Measurements from ENCODE around the gene ODC1.

ODC1 gene

DNA sequence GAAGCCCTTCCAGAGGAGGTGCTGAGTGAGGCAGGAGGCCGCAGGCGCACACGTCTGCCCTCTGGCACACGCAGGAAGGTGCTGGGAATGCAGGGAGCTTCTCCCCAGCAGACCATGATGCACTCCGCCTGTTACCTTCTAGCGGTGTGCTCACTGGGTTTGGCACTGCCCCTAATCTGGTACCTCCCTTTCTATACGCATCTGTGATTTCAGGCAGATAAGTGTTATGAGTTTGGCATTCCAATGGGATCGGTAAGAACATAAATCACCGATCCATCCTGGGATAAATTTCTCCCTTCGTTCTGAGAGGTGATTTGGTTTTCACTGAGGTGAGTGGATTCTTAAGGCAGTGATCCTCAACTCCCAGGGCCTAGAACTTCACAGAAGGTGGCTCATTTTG lies 34.6 kb downstream of the ODC1 start:
- DNase-seq: no peak

DNA sequence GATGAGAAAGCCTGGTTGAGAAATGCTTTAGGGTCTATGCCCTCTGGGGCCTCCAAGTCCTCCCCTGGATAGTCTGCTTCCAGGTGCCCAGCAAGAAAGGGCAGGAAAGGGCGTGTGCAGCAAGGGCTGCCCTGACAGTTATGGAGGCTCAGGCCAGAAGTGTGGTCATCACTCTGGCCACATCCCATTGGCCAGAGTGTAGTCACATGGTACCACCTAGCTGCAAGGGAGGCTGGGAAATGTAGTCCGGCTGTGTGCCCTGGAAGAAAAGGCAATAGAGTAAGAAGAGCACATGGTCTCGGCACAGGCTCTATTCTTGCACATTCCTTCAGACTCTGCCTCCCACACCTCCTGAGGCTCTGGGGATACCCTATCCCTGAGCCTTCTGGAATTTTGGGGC lies 35.7 kb downstream of the ODC1 start:
- DNase-seq: peak in 1 of 2 donors; percentile 47

DNA sequence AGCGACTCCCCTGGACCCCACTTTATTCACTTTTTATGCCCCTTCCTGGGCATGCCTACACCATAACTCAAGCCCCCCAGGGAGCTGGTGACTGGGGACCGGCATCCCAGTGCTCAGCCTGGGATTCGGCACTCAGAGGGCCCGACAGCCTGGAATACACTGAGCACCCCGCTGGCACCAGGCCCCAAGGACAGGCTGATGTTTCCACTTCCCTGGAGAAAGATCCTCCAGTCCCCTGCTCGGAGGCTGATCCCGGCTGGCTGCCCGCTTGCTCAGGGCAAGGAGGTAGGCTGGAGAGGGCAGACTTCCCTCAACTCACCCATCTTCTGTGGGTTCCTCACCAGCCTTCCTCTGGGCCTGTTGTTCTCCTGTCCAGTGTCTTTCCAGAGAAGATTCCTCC lies 36.6 kb downstream of the ODC1 start:
- no peak for DNase-seq

DNA sequence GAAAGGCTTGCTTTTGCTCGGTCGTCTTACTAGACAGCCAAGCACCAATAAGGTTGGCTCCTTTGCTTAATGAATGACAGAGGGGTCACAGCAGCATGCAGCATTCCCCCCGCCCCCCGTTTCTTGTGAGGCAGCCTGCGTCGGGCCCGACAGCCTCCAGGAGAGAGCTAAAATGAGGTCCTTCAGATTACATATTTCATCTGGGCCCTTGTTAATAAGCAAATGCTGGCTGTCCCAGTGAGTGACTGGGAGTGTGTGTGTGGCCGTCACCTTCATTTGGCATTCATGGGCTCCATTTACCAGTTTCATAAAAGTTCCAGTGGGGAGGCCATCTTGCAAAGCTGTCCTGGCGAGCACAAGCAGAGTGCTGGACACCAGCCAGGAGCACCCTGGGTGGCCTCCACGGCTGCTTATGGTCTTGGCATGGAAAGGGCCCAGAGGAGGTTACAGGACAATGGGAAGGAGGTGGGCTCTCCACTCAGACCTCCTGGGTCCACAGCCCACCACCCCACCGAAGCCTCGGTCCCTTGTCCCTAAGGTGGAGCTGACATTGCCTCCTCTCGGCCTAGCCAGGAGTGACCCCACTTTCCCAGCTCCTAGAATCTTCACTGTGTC lies 37.2 kb downstream of the ODC1 start:
- no peak for DNase-seq

DNA sequence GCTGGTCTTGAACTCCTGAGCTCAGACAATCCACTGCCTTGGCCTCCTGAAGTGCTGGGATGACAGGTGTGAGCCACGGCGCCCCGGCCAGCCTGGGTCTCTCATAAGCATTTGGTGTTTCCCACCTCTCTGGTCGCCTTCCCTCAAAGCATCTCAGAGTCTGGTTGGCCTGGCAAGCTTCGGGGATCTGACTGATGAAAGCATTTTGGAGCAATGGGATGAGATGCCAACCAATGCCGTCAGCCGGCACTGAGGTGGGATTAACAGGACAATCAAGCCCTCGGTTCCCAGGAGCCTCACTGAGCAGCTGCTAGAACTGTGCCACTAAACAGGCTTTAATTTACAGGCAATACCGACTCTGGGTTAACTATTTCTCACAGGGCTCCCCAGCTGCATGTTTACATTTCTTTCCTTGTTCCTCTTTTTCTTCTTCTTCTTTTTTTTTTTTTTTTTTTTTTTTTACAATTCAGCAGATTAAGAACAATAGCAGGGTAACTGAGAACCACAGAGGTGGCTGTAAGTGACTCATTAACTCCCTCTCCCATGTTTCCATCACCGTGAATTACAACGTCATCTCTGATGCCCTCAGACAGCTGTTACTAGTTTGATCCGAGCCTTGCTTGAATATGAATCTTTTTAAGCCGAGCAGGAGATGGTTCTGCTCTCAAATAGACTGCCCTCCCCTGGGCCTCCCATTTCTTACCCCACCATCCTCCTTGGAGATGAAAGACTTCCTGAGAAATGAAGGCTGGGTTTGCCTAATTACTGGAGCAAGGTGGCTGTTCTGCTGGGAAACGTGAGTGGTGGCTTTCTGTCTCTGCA lies 37.9 kb downstream of the ODC1 start:
- peak; percentile 48 to 49 for DNase-seq

DNA sequence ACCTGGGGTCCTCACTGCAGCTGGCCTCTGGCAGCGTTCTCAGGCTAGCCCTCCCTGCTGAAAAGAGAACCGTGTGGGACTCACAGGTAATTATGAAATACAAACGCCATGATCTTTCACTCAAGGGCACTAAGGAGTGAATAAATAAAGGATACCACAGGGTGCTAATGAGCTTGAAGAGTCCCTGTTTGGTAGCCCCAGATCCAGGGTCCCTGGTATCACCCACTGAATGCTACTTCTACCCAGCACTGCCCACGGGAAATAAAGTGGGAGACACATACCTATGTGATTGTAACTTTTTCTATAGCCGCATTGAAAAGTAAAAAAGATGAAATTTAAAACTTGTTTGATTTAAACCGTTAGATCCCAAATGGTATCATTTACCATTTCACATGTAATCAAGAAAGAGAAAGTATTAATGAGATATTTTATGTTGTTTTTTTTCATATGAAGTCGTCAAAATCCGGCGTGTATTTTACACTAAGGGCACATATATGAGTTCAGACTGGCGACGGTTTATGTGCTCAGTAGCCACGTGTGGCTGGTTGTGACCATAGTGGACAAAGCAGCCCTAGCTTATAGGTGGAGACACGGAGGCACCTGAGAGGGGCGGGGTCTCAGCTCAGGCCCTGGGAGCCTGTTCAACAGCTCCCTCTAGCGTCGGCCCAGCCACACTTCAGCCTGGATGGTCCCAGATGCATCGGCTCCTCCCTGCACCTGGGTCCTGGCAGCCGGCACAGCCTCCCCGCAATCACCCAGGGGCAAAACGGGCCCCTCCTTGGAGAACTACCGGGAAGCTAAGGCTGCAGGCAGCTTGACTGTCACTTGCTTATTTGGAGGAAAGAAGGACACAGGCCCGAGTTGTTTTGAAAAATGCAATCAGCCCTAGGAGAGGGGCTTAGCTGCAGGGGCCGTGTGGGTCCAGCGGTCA lies 39.2 kb downstream of the ODC1 start:
- DNase-seq: peak in 1 of 2 donors; percentile 76

DNA sequence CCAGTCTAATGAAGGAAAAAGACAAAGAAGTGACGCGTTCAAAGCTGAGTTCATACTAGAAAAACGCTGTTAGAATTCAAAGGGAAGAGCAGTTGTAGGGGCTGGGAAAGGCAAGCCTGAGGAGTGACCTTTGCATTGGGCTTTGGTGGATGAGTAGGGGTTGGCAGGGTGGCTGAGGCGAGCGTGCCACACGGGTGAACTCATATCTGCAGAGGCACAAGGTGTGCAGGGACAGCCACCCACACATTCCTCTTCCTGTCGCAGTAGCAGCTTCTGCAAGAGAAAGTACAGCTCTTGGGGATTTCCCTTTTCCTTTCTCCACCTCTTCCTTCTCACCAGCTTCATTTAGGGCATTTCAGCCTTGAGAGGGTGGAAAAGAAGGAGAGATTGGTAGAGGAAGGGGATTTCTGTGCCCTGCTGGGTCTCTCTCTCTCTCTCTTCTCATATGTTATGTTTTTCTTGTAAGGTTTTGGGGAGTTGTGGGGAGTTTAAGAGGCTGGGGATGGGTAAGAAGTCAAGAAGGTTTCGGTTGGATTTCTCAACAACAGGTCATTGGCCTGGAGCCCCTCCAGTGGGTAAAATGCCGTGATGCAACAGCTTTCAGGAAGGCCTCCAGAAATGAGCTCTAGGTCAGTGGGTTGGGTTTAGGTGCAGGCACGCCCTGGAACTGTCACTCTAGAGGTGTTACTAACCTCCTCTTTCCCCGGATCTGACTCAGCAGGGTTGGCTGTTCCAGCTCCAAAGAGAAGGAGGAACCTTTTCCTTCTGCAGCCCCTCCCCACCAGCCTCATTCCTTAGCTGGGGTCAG lies 40.1 kb downstream of the ODC1 start:
- DNase-seq: peak; percentile 64 to 85

DNA sequence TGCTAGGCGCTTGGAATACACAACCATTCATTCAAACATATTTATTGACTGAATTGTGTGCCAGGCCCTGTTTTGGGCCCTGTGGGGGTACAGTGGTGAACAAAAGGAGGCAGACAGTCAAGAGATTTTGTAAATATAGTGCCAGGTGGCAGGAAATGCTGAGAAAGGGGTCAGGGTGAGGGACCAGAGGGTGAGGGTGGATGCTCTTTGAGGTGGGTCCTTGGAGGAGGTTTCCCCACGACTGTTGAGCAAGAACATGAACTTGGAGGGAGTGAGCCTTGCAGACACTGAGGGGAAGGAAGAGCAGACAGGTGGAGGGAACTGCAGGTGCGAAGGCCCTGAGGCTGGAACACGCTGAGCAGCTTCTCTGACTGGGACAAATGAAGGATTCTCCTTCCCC lies 40.7 kb downstream of the ODC1 start:
- no peak for DNase-seq

DNA sequence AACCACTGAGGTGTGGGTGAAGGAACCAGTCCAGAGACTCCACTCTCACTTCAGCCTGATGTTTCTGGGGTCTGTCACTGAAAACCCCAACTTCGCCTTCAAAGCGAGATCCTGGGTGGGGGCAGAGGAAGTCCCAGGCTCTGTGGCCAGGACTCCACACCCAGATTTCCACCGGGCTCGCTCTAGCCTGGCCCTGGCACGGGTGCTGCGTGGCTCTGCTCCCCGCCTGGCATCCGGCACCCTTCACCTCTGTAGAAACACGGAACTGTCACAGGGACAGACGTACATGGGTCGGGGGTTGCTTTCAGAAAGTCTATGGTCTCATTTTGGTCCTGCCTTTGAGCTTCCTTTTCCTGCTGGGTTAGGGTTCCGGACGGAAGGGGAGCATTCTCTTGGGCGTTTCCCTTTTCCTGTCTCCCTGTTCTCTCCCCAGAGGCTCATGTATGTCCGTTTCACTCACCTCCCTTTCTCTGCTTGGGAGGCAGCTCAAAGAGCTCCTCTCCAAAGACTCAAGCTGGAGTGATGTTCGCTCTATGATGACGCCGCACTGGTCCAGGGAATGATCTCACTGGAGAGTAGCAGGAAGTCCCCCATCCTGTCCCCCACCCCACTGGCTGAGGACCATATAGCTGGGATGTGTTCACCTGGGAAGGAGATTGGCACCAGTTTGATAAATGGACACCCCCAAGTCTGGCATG lies 41.5 kb downstream of the ODC1 start:
- no peak for DNase-seq

DNA sequence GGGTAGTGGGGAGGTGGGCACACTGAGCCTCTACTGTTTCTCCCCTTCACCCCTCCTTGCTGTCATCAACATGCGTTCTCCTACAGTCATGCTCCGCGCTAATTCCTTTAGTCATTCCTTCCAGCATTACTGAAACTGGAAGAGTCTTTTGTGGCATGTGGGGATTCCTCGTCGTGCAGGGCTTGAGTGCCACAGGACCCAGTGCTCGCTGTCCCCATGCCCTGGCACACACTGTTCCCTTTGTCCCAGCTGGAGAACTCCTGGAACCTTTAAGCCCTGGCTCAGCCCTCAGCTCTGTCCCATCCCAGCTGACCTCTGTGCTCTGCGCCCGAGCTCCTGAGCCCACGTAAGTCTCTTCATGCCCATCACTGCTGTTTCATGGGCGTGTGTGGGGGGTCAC lies 42.1 kb downstream of the ODC1 start:
- no peak for DNase-seq

DNA sequence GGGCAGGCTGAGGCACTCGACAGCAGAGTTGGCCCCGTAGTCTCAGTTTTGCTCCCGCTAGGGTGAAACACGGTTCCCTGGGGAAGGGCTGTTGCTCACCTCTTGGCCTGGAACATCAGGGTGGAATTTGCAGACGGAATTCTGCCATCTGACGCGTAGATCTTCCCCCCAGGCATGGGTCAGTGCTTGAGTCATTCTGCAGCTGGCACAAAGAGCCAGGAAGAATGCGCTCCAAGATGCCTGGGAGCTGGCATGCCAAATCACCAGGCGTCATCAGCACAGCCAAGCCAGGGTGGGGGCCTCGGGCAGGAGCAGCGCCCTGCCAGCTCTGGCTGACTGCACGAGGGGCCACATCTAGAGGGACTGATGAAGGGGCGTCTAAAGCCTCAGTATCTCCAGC lies 42.7 kb downstream of the ODC1 start:
- DNase-seq: no peak

DNA sequence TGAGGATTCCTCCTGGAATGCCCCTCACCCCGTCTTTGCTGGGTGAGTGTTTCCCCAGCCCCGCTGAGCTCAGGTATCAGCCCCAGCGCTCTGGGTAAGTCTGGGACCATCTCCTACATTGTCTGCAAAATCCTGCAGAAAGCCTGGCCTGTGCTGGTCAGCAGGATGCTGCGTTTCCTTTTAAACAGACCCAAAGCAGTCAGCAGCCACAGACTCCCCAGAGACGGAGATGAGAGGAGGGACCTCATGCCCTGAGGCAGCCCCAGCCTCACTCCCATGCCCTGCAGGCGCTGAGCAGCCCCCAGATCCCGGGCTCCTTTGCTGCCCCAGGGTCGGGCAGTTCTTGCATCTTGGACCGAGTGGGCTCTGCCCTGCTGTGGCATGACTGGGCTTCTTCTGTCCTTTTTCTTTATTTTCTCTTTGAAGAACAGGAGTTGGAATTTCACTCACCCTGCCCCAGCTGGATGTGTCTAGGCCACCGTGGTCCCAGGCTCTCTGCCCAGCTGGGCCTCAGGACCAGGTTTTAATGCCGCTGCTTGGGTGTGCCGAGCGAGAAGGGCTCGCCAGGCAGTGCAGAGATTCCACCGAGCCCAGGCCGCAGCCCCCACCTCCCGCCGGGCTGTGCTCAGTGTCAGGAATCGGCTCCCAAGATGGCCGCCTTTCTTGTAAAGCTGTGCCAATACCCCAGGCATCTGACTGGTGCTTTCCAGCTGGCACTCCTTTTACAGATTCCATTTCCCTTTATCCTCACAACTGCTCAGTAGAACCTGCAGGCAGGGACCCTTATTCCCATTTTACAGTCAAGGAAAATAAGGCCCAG lies 43.6 kb downstream of the ODC1 start:
- DNase-seq: no peak

DNA sequence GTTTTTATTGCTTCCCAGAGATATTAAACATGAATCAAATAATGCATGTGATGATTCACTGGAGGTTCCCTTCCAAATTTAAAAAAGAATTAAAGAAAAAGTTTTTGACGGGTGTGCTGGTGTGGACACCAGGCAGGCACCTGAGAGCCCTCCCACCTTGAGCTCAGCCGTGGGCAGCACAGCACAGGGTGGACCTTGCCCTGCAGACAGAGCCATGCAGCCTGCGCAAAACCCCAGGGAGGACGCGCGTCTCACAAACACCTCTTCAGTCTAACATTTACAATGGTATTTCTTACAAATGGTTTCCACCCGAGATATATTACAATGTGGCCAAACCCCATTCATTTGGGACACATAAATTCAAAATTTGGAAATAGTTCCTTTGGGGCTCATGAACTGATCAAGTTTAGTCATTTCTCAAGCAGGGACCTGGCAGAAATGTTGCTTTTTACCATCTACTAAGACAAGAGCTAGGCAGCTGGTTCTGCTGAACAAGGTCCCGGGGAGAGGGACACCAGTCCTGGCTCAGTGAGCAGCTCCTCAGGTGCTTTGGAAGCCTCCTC lies 45.4 kb downstream of the ODC1 start:
- no peak for DNase-seq

DNA sequence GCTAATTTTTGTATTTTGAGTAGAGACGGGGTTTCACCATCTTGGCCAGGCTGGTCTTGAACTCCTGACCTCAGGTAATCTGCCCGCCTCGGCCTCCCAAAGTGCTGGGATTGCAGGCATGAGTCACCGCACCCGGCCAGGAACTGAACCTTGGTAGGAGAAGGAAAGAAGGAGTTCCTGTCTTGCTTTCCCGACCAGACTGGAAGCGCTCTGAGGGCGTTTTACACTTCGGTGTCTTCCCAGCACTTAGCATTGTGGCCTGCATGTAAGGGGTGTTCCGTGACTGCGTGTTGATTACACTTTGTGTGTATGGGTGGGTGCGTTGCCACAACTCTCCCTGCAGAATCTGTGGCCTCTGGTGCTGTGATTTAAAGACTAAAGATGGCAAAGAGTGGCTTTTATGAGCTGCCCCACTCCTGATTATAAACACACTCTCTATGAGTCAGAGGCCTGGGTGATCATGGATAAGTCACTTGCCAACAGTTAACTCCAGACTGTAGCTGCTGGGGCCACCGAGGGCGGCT lies 46.0 kb downstream of the ODC1 start:
- DNase-seq: no peak

DNA sequence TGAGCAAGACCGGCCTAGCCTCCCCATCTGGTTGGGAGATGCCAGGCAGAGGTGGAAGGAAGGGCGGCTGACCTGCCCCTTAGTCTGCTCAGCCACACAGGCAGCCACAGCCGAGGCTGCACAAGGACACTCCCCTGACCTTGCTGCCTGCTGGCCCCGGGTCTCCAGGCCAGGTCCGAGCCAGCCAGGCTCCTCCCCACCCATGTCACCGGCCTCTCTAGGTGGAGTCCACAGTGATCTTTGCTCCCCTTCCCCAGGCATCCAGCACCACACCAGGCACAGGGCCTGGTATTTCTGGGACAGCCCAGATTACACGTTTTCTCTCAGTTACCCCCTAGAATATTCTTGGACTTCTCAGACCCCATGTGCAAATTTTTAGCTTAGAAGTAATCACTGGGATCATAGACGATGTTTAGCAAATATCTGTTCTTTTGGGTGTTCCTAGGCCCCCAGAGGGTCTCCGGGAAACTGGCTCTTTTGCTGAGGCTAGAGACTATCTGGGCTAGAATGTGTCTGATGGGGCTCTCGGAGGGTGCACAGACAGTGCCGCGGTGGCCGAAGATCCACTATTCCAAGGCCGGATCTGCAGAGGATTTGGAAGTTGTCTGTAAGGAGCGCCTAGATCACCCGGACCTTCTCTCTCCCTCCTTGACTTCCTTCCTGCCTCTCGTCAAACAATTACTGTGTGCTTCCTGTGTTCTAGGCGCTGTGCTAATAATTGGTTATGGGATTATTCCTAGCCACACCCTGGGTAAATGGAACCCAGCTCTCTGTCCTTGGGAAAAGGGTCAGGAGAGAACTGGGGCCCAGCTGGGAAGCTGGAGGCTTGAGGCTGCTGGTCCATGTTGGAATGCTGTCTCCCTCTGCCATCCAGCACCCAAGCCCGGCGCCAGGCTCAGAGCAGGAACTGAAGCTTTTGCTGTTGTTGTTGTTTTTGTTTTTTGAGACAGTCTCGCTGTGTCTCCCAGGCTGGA lies 46.9 kb downstream of the ODC1 start:
- DNase-seq: no peak

DNA sequence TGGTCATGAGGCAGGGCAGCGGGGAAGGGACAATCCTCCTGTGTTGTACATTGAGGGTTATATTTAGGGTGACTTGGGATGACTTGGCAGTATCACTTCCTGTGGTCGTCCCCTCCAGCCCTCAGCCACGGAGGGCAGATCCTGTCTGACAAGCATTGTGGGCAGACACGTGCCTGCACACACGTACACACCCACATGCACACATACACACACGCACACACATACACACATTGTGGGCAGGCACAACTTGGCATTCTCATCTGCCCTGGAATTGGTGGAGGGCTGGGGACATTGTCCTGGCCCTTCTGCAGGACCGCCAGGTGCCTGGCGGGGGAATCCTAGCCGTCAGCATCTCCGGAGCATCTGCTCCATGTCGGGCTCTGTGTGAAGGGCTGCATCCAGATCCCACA lies 47.6 kb downstream of the ODC1 start:
- peak; percentile 76 to 81 for DNase-seq

DNA sequence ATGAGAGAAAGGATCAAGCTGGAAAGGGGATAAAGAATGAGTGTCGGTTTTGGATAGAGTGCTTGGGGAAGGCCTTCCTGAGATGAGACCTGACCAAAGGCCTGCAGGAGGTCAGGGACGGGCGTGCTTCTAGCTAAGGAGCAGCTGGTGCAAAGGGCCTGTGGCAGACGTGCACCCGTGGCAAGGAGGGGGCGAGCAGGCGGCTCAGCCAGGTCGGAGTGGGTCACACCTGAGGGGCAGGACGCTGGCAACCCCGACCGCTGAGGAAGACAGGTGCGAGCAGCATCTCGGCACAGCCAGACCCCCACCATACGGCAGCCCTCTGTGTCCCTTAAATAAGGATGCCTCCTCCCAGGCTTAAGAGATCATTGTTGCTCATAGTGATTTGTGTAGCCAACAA lies 48.1 kb downstream of the ODC1 start:
- no peak for DNase-seq

DNA sequence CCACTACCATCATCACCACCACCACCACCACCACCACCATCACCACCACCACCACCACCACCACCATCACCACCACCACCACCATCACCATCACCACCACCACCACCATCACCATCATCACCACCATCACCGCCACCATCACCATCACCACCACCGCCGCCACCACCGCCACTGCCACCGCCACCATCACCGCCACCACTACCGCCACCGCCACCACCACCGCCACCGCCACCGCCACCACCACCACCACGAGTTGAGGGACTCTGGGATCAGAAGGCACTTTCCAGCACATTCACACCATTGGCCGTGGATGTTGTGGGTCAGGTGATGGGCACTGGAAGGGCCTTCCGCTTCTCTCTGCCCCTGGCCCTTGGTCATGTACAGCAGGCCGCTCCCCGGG lies 48.8 kb downstream of the ODC1 start:
- no peak for DNase-seq

DNA sequence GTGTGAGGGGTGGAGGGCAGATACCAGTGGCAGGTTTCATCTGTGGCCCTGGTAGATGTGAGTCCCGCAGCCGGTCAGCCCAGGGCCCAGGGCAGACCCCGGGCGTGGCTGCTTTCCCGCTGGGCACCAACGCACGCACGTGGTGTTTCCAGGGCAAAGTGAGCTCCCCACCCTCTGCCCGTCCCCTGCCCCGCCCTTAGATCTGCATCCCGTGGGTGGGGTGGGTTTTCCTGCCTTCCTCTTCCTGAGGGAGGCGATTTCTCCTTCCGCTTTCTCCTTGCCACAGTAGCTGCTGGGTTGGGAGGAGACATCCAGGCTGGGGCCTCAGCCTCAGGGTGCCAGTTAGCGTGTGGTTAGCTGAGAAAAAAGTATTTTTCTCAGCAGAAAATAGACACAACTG lies 49.6 kb downstream of the ODC1 start:
- peak; percentile 90 to 95 for DNase-seq

Data from inflammatory macrophage treated with lipopolysaccharide for 1 hour (primary cell).